NCI-H1930 (cell line): ENCODE data around the gene DEFB123.
"Not testable (repeated sequence)": the region's sequence is repeated elsewhere in the genome, so short reads cannot be mapped to it uniquely, and the experiment has no call there.

ENCODE experiments used
- DNase-seq, 2 experiments: peaks; one replicate each; lab custom pipeline; 2025; lab: John Stamatoyannopoulos, UW

The DEFB123 gene

GRCh38 chr20:31440012-31440659 lies at the start of gene DEFB123:
TSS of gene DEFB123 (plus strand) at chr20:31440632. CDS start at chr20:31440699, 67 bp downstream.
- no peak for DNase-seq

GRCh38 chr20:31392836-31393235 lies 47.6 kb upstream of the DEFB123 start:
- DNase-seq, result no peak

GRCh38 chr20:31394900-31395299 lies 45.5 kb upstream of the DEFB123 start:
- DNase-seq, result no peak

GRCh38 chr20:31403886-31404285 lies 36.5 kb upstream of the DEFB123 start:
- no peak for DNase-seq

- DNase-seq, result no peak
Observed at GRCh38 chr20:31406115-31406514, 34.3 kb upstream of the DEFB123 start, which contains the start of gene DEFB121. TSS of gene DEFB121 (minus strand) at chr20:31406215. CDS start at chr20:31406152, 63 bp downstream.

GRCh38 chr20:31410011-31410410 lies 30.4 kb upstream of the DEFB123 start:
- DNase-seq, result no peak

GRCh38 chr20:31414381-31414780 lies 26.1 kb upstream of the DEFB123 start:
- no peak for DNase-seq

GRCh38 chr20:31415653-31416052 lies 24.8 kb upstream of the DEFB123 start:
- no peak for DNase-seq

- no peak for DNase-seq
Observed at GRCh38 chr20:31418307-31418706, 22.1 kb upstream of the DEFB123 start.

GRCh38 chr20:31425797-31426196 lies 14.6 kb upstream of the DEFB123 start:
- DNase-seq, result no peak

- not testable (repeated sequence) for DNase-seq
Observed at GRCh38 chr20:31426891-31427551, 13.4 kb upstream of the DEFB123 start.

GRCh38 chr20:31427576-31427975 lies 12.9 kb upstream of the DEFB123 start:
- DNase-seq, result not testable (repeated sequence)

GRCh38 chr20:31430568-31431115 lies 9.8 kb upstream of the DEFB123 start:
- no peak for DNase-seq

- DNase-seq, result no peak
Observed at GRCh38 chr20:31446084-31446819, 5.8 kb downstream of the DEFB123 start.

- no peak for DNase-seq
Observed at GRCh38 chr20:31449511-31450414, 9.3 kb downstream of the DEFB123 start.

GRCh38 chr20:31452575-31452974 lies 12.1 kb downstream of the DEFB123 start:
- DNase-seq, result no peak

- DNase-seq, result no peak
Observed at GRCh38 chr20:31454361-31454760, 13.9 kb downstream of the DEFB123 start.

- DNase-seq, result not testable (repeated sequence)
Observed at GRCh38 chr20:31470946-31471345, 30.5 kb downstream of the DEFB123 start.

- DNase-seq, result no peak
Observed at GRCh38 chr20:31472395-31473330, 32.2 kb downstream of the DEFB123 start.

- DNase-seq, result no peak
Observed at GRCh38 chr20:31473331-31474096, 33.1 kb downstream of the DEFB123 start.
